Stimulated activated naive CD8-positive, alpha-beta T cell treated with anti-CD3 and anti-CD28 coated beads, Interleukin-15, amount 100 ng/mL, for 72 hours (primary cell): ENCODE results near the gene KRT84.
A peak's percentile ranks its signal among the peaks of the same experiment; 100 is the strongest.
"Not testable (repeated sequence)": the region's sequence is repeated elsewhere in the genome, so short reads cannot be mapped to it uniquely, and the experiment has no call there.

Source experiments
- ATAC-seq: fragments of 150-1000 bp; cut with Tn5 transposase; 2 replicates; pipeline ENCODE4 v1.10.0; 2021; ENCODE audit warnings: mild to moderate bottlenecking, moderate library complexity
- DNase-seq, 2 donors: peaks; one replicate each; pipeline ENCODE4 v3.0.0; 2021 to 2022
- H3K27ac Mint-ChIP-seq, 2 donors: one replicate each; pipeline ENCODE4 v1.8.0; 2022; ENCODE audit warnings: mild to moderate bottlenecking in 2 of 2, mixed read lengths in 2 of 2, moderate library complexity in 2 of 2
- H3K27me3 Mint-ChIP-seq: one replicate; pipeline ENCODE4 v1.8.0; 2022; ENCODE audit warnings: mixed read lengths
- H3K4me1 Mint-ChIP-seq: one replicate; pipeline ENCODE4 v1.8.0; 2022; ENCODE audit warnings: mild to moderate bottlenecking, mixed read lengths
- H3K4me3 Mint-ChIP-seq, 2 donors: one replicate each; pipeline ENCODE4 v1.8.0; 2022; ENCODE audit warnings: mild to moderate bottlenecking in 2 of 2, mixed read lengths in 2 of 2, moderate library complexity in 1 of 2
- H3K9me3 Mint-ChIP-seq, 2 donors: one replicate each; pipeline ENCODE4 v1.8.0; 2022; ENCODE audit warnings: mixed read lengths in 2 of 2

KRT84 gene

DNA sequence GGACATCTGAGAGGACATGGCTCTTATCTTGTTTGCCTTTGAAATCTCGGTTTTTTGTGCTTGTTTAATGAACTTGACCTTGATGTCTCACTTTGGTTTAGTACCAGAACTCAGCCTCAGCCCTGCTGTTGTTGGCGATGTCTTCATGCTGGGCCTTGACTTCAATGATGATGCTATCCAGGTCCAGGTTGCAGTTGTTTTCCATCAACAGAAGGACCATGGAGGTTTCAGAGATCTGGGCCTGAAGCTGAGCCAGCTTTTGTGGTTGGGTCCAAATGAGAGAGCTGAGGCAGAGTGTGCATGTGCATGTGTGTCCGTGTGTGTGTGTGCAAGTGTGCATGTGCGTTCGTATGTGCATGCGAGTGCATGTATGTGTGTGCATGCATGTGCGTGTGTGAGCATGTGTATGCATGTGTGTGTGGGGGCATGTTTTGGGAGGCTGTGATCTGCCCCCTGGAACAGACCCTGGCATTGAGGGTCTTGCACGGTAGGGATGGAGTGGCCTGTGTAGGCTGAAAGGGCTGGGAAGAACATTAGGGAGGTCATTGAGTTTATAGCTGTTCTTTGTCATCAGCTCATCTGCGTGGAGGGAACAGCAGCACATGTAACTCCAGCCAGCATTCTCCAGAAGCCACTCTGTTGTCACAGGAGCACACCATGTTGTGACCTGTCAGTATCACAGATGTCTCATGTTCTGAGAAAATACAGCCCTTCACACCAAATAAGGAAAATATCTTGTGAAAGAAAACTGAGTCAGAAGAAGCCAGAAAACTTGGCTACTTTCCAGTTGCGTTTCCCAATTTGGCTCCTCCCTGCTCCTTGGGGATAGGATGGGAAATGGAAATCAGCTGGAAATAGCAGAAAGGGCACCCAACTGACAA is 30.7 kb upstream of the KRT84 start:
- Mint-ChIP-seq H3K9me3 (no peaks in the 10 kb centered on the region), H3K27me3 (peaks cover 25% of the 10 kb centered on the region), H3K27ac (no peak overlapping the region), H3K4me1 (peaks cover 10% of the 10 kb centered on the region), H3K4me3 (no peak overlapping the region)
- ATAC-seq, result no peak
- no peak for DNase-seq

DNA sequence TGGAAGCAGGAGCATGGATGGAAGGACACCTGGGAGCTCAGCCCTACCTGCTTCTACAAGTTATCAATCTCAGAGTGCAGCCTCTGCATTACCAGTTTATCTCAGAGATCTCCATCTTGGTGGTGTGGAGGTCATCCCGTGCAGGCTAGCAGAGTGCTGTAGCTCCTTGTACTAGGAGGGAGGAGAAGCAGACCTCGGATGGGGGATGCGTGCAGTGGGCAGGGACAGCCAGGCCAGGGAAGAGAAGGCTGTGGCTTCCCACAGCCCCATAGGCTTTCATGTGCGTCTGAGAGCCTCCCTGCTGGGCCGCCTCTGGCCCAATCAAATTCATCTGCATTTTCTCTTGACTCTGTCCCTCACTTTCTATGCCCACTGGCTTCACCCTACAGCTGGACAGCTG is 29.5 kb upstream of the KRT84 start:
- H3K27ac Mint-ChIP-seq, result no peak overlapping the region
- no peak overlapping the region for H3K4me3 Mint-ChIP-seq
- H3K9me3 Mint-ChIP-seq, result no peaks in the 10 kb centered on the region
- ATAC-seq (no peak), DNase-seq (no peak)
- peaks cover 6% of the 10 kb centered on the region for H3K4me1 Mint-ChIP-seq
- peaks cover 20% of the 10 kb centered on the region for H3K27me3 Mint-ChIP-seq

DNA sequence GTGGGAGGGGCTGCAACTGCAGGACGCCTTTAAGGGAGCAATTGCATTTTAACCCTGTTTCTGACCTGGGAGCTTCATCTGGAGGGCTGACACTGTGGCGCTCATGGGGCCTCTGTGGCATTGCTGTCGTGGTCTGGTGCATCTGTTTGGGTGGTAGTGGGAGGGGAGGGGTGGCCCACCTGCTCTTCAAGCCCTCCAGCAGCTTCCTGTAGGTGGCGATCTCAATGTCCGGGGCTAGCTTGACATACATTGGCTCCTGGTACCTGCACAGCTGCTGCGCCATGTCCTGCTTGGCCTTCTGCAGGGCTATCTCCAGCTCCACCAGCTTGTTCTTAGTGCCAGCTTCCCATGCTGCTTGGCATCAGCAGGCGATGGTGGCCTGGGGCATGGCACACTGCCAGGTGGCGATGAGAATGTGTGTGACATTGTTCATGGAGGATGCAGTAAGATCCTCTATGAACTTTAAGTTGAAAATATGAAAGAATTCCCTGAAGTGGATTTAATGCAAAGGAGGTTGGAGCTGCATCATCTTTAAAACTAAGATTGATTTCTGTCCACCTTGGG is 28.4 kb upstream of the KRT84 start:
- no peaks in the 10 kb centered on the region for H3K4me1 Mint-ChIP-seq
- H3K27me3 Mint-ChIP-seq, result peaks cover 17% of the 10 kb centered on the region
- DNase-seq (no peak), ATAC-seq (no peak)
- H3K9me3 Mint-ChIP-seq, result no peaks in the 10 kb centered on the region
- H3K4me3 Mint-ChIP-seq, result no peak overlapping the region
- no peak overlapping the region for H3K27ac Mint-ChIP-seq

- H3K4me3 Mint-ChIP-seq, result no peak overlapping the region
- H3K4me1 Mint-ChIP-seq, result no peaks in the 10 kb centered on the region
- H3K9me3 Mint-ChIP-seq, result no peaks in the 10 kb centered on the region
- peaks cover 17% of the 10 kb centered on the region for H3K27me3 Mint-ChIP-seq
- ATAC-seq, result no peak
- no peak for DNase-seq
- no peak overlapping the region for H3K27ac Mint-ChIP-seq
Observed at GRCh38 chr12:52413202-52413601, 27.8 kb upstream of the KRT84 start.

DNA sequence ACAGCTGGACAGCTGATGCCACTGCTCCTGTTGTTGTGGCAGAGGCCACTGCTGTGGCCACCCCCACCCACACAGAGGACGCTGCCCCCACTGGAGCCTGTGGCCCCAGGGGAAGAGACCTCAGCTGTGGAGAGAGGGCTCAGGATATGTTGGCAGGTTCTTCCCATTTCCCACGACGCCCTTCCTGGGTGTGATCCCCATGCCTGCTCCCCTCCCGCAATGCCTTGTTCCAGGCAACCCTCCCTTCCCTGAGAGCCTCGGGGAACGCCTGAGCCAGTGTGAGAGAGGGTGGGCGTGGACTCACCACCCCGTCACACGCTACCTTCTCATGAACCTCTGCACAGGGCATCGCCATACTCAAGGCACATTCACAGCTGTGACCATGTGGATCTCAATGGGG is 26.4 kb upstream of the KRT84 start:
- Mint-ChIP-seq H3K4me1 (no peaks in the 10 kb centered on the region), H3K27ac (no peak overlapping the region), H3K9me3 (no peaks in the 10 kb centered on the region), H3K27me3 (peaks cover 23% of the 10 kb centered on the region), H3K4me3 (no peak overlapping the region)
- DNase-seq (no peak), ATAC-seq (no peak)

DNA sequence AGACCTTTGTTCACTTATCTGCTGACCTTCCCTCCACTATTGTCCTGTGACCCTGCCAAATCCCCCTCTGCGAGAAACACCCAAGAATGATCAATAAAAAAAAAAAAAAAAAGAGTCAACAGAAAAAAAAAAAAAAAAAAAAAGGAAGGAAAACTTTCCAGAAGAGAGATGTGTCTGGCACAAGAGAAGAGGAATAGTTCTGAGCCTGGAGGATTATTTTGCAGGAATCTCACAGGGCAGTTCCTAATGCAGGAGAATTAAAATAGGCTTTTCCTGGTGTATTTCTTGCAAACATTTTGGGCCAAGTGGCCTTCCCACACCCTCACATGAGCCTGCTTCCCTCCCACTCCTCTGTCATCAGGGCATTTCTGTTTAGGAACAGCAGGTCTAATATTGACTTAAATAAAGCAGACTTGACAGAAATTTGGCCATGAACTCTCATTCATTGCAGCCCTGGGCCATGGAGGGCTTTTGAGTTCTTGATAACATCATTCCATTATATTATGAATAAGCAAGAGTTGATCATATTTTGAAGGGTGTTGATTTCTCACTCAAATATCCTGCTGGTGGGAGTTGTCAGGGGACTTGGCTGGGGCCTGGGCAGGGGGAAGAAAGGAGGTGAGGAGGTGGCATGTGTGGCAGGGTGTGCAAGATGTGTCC is 25.3 kb upstream of the KRT84 start:
- H3K27ac Mint-ChIP-seq, DNase-seq, H3K4me3 Mint-ChIP-seq, ATAC-seq, H3K4me1 Mint-ChIP-seq, H3K9me3 Mint-ChIP-seq: not testable (repeated sequence)
- H3K27me3 Mint-ChIP-seq, result peaks cover 16% of the 10 kb centered on the region

DNA sequence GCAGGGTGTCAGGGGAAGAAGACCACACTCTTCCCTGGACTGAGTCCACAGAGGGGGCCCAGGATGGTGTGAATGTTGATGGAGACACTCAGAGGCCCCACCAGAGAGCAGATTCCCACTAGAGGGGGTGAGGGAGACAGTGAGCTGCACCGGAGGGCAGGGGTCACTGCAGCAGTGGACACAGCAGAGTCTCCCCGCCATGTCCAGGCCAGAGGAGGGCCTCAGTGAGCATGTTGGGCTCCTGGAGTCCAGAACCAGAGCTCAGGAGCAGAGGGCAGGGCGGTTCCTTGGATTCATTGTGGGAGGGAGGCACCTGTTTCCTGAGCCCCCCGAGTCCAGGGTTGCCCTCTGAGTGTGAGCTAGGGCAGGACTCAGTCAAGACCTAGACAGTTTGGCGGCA is 22.5 kb upstream of the KRT84 start:
- Mint-ChIP-seq H3K27me3 (peaks cover 13% of the 10 kb centered on the region), H3K27ac (peak overlapping the region in 1 of 2 donors; percentile 43), H3K4me3 (no peak overlapping the region), H3K9me3 (no peaks in the 10 kb centered on the region), H3K4me1 (no peaks in the 10 kb centered on the region)
- ATAC-seq (no peak), DNase-seq (no peak)

DNA sequence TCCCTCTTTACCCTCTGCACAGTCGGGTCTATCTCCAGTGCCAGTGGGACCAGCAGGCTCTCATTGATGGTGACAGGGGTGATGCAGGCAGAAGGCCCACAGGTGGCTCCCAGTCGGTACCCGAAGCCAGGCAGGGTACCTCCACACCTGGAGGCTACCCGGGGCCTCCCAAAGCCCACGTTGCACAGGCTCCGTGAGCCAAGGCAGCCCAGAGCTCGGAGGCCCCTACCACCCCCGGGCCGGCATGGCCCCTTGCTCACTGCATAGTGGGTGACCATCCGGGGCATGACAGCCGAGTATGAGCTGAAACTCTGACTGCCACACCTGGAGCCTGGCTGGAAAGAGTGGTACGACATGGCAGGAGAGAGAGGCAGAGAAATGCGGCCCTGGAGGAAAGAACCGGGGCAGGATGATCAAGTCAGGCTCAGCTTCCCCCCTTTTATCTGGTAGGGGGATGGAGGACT is 20.5 kb upstream of the KRT84 start, which contains the start of gene KRT82:
KRT82 (minus strand) TSS at position 414 of the 464 bp plus-strand sequence; CDS start at position 356, 58 bp downstream.
- no peak for DNase-seq
- Mint-ChIP-seq H3K4me3 (no peak within 1 kb of the TSS), H3K27me3 (peaks cover 6% of the 10 kb centered on the region), H3K4me1 (no peaks in the 10 kb centered on the region), H3K27ac (peak within 1 kb of the TSS in 1 of 2 donors; percentile 4), H3K9me3 (no peaks in the 10 kb centered on the region)
- ATAC-seq, result no peak

DNA sequence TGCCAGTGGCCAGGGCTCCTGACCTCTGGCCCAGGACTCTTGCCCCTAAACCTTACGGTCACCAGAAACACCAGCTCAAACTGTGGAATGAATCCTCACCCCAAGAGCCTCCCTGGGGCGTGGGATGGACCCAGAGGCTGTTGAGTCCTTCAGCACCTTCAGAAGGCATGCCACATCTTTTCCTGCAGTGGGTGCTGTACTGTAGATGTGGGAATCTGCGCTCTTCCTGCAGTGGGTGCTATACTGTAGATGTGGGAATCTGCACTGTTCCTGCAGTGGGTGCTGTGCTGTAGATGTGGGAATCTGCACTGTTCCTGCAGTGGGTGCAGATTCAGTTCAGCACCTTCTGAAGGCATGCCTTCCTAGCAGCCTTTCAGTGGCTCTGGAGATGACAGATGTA is 19.5 kb upstream of the KRT84 start:
- DNase-seq (no peak), ATAC-seq (no peak)
- Mint-ChIP-seq H3K27ac (no peak overlapping the region), H3K4me1 (no peaks in the 10 kb centered on the region), H3K4me3 (no peak overlapping the region), H3K27me3 (peaks cover 6% of the 10 kb centered on the region), H3K9me3 (no peaks in the 10 kb centered on the region)

DNA sequence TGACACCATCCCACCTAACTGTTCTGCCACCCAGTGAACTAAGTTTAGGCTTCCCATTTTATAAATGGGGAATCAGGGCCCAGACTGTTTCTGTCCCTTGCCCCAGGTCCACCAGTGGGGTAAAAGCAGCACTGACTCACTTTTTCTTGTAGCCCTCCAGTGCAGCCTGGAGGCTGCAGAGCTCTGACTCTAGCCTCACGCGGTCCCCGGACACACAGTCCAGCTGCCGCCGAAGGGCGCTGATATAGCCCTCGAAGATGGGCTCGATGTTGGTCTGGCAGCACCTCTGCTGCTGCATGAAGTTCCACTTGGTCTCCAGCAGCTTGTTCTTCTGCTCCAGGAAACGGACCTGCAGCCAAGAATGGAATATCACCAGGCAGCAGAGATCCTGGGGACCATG is 18.1 kb upstream of the KRT84 start:
- H3K9me3 Mint-ChIP-seq, result no peaks in the 10 kb centered on the region
- peaks cover 6% of the 10 kb centered on the region for H3K27me3 Mint-ChIP-seq
- peaks cover 6% of the 10 kb centered on the region for H3K4me1 Mint-ChIP-seq
- DNase-seq (no peak), ATAC-seq (no peak)
- H3K4me3 Mint-ChIP-seq, result no peak overlapping the region
- H3K27ac Mint-ChIP-seq, result no peak overlapping the region

- Mint-ChIP-seq H3K27me3 (peaks cover 5% of the 10 kb centered on the region), H3K27ac (no peak overlapping the region), H3K4me1 (peaks cover 8% of the 10 kb centered on the region), H3K4me3 (no peak overlapping the region), H3K9me3 (no peaks in the 10 kb centered on the region)
- DNase-seq (no peak), ATAC-seq (no peak)
Observed at GRCh38 chr12:52402873-52403540, 17.6 kb upstream of the KRT84 start.

DNA sequence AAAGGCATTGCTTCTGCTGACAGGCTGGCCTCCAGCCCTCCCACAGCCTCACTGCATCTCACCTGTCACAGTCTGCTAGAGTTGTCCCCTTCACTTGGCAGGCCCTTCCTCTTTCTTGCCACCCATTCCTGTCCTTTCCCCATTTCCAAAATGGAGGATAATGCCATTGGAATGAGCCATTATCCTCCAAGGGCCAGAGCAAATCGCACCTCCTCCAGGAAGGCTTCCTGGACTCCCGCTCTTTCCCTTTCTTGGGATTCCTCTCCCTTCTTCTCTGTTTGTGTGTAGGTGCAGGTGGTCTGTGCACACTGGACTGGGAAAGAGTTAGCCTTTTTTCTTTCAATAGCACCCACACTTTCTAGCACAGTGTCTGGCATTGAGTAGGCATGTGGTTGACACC is 16.9 kb upstream of the KRT84 start:
- no peak for DNase-seq
- no peak for ATAC-seq
- Mint-ChIP-seq H3K4me3 (no peak overlapping the region), H3K27ac (peak overlapping the region in 1 of 2 donors; percentile 55), H3K4me1 (peaks cover 8% of the 10 kb centered on the region), H3K9me3 (no peaks in the 10 kb centered on the region), H3K27me3 (no peaks in the 10 kb centered on the region)

DNA sequence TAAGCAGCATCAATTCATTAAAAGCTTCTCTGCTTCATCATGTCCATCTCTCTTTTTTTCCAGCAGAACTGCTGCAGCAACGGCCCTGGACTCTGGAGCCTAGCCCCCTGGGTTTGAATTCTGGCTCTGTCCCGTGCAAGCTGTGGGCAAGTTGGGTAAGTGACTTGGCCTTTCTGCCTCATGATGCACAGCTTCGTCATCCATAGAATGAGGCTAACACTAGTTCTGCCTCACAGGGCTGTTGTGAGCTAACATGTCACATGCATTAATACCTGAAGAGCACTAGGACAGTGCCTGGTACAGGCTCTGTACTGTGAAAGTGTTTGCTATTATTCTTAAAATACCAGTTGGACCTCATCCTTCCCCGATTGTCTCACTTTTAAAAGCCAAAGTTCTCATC is 16.5 kb upstream of the KRT84 start:
- ATAC-seq (no peak), DNase-seq (no peak)
- no peaks in the 10 kb centered on the region for H3K27me3 Mint-ChIP-seq
- no peaks in the 10 kb centered on the region for H3K9me3 Mint-ChIP-seq
- H3K27ac Mint-ChIP-seq, result peak overlapping the region; percentile 20 to 55
- H3K4me1 Mint-ChIP-seq, result peaks cover 8% of the 10 kb centered on the region
- H3K4me3 Mint-ChIP-seq, result no peak overlapping the region

- DNase-seq (no peak), ATAC-seq (no peak)
- Mint-ChIP-seq H3K4me3 (no peak overlapping the region), H3K9me3 (no peaks in the 10 kb centered on the region), H3K27me3 (no peaks in the 10 kb centered on the region), H3K27ac (no peak overlapping the region), H3K4me1 (peaks cover 8% of the 10 kb centered on the region)
Observed at GRCh38 chr12:52401526-52401925, 16.1 kb upstream of the KRT84 start.

DNA sequence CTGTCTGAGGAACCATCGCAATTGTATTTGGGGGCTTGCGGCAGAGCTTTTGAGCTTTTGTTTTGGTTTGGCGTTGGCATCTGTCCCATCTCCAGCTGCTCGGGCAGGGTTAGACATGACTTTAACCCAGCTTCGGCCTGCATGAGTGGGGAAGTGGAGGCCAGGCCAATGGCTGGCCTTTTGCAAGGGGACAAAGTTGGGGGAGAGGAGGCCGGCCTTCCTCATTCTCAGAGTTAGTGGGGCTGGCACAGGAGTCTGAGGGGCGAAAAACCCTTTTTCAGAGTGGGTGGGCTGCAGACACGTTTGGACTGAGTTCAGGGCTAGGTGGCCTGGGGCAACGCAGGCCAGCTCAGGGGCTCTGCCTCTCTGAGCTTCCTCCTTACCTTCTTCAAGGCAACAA is 15.5 kb upstream of the KRT84 start:
- ATAC-seq, result no peak
- no peak for DNase-seq
- no peak overlapping the region for H3K27ac Mint-ChIP-seq
- no peaks in the 10 kb centered on the region for H3K27me3 Mint-ChIP-seq
- H3K4me1 Mint-ChIP-seq, result peaks cover 8% of the 10 kb centered on the region
- no peaks in the 10 kb centered on the region for H3K9me3 Mint-ChIP-seq
- no peak overlapping the region for H3K4me3 Mint-ChIP-seq
